HepG2 (cell line): ENCODE measurements around the gene FSIP1. TPM values are rescaled to one million over a fixed set of nuclear protein-coding genes. Genes with fewer than 3 reads are reported as not detected.

ENCODE experiments used
- ATAC-seq: fragments of 200-7000 bp; cut with Tn5 transposase; 3 replicates; pipeline ENCODE4 v1.9.1; 2020; ENCODE audit warnings: mild to moderate bottlenecking, moderate library complexity
- BruUV-seq: library from RNA; stranded (reverse); fragments of 400-500 nt; replicated peaks from 2 replicates; lab custom pipeline; 2021; lab: Mats Ljungman, UMichigan
- CTCF ChIA-PET: fragments of 300-600 bp; formaldehyde crosslinking; extraction: SDS; loops from one replicate; lab custom pipeline; 2021; ENCODE audit warnings: low total read pairs, inconsistent platforms, low intra/inter-chr PET ratio; lab: Yijun Ruan, JAX
- POLR2A ChIA-PET: fragments of 350-600 bp; sonication (Branson Sonifier 250); formaldehyde crosslinking; loops from one replicate; lab custom pipeline; 2020; ENCODE audit warnings: antibody characterized with exemption, inconsistent platforms; lab: Yijun Ruan, JAX
- DNase-seq: peaks from one replicate; pipeline ENCODE4 v3.0.0-alpha.2; 2015; ENCODE audit warnings: low spot score
- FAIRE-seq: peaks from 3 replicates; lab custom pipeline; 2011; peaks lifted over from hg19 to GRCh38; lab: Jason Lieb, UNC
- H2AFZ ChIP-seq: one replicate; pipeline ENCODE4 v1.6.1; 2011; ENCODE audit warnings: low read length, inconsistent platforms
- H3K27ac ChIP-seq: fragments of 300-600 bp; 3 replicates; pipeline ENCODE4 v1.8.0; 2011; ENCODE audit warnings: mixed run types, mild to moderate bottlenecking, mixed read lengths, low read length, inconsistent platforms; ENCODE audit not compliant: insufficient read depth; ENCODE audit errors: extremely low read length
- H3K27me3 ChIP-seq, 2 experiments: fragments of 200-600 bp in 1 of 2; 2 replicates in 1 of 2; 3 replicates in 1 of 2; pipeline versions ENCODE4 v1.6.0 to v1.8.0; 2011; ENCODE audit warnings: low read length in 2 of 2, mild to moderate bottlenecking in 2 of 2, moderate library complexity in 2 of 2, inconsistent platforms in 1 of 2; ENCODE audit not compliant: insufficient read depth in 2 of 2, control insufficient read depth in 1 of 2
- H3K36me3 ChIP-seq, 2 experiments: fragments of 200-600 bp in 1 of 2; replicated peaks in 1 of 2; 2 replicates in 1 of 2; 3 replicates in 1 of 2; pipeline versions ENCODE4 v1.5.1 to v1.8.0; 2011; ENCODE audit warnings: low read length in 2 of 2, inconsistent platforms in 1 of 2; ENCODE audit not compliant: insufficient read depth in 2 of 2, control insufficient read depth in 1 of 2
- H3K4me1 ChIP-seq: 2 replicates; pipeline ENCODE4 v1.5.1; 2012; ENCODE audit warnings: low read length, inconsistent platforms; ENCODE audit not compliant: insufficient read depth
- H3K4me2 ChIP-seq: 2 replicates; pipeline ENCODE4 v1.6.0; 2011; ENCODE audit warnings: low read depth, low read length, inconsistent platforms
- H3K4me3 ChIP-seq, 3 experiments: fragments of 200-600 bp in 1 of 3; sonication (generic), shearing (Covaris generic) in 1 of 3; replicated peaks in 1 of 3; 2 replicates each; pipeline ENCODE4 v1.5.1; 2011 to 2016; ENCODE audit warnings: low read length in 3 of 3, inconsistent platforms in 2 of 3, low read depth in 2 of 3, mild to moderate bottlenecking in 2 of 3, control low read depth in 1 of 3, mixed read lengths in 1 of 3; ENCODE audit not compliant: insufficient read depth in 1 of 3
- H3K79me2 ChIP-seq: one replicate; pipeline ENCODE4 v1.6.1; 2011; ENCODE audit warnings: low read length, inconsistent platforms; ENCODE audit not compliant: insufficient read depth
- H3K9ac ChIP-seq: 2 replicates; pipeline ENCODE4 v1.6.0; 2011; ENCODE audit warnings: mild to moderate bottlenecking, low read depth, low read length, inconsistent platforms; ENCODE audit not compliant: insufficient read depth
- H3K9me3 ChIP-seq: 2 replicates; pipeline ENCODE4 v1.5.1; 2012; ENCODE audit warnings: mild to moderate bottlenecking, low read length
- H4K20me1 ChIP-seq: 2 replicates; pipeline ENCODE4 v1.6.0; 2011; ENCODE audit warnings: inconsistent platforms, mild to moderate bottlenecking, low read length, moderate library complexity; ENCODE audit not compliant: insufficient read depth
- KDM4B ChIP-seq: sonication (generic); formaldehyde crosslinking; IDR thresholded peaks from 2 replicates; pipeline ENCODE4 v1.4.0; 2020; ENCODE audit warnings: missing genetic modification reagents
- NFRKB ChIP-seq: fragments of 450-650 bp; IDR thresholded peaks from 2 replicates; pipeline ENCODE4 v1.6.1; 2017
- ZFP82 ChIP-seq: sonication (generic); formaldehyde crosslinking; IDR thresholded peaks from 2 replicates; pipeline ENCODE4 v1.5.1; 2020; ENCODE audit warnings: mild to moderate bottlenecking, missing genetic modification reagents, borderline replicate concordance
- ZNF17 ChIP-seq: sonication (generic); formaldehyde crosslinking; IDR thresholded peaks from 2 replicates; pipeline ENCODE4 v1.5.0; 2020; ENCODE audit warnings: mild to moderate bottlenecking, missing genetic modification reagents
- ZNF263 ChIP-seq: sonication (generic); formaldehyde crosslinking; IDR thresholded peaks from 2 replicates; pipeline ENCODE4 v1.4.0; 2020; ENCODE audit warnings: missing genetic modification reagents
- ZNF33A ChIP-seq: sonication (generic); formaldehyde crosslinking; IDR thresholded peaks from 2 replicates; pipeline ENCODE4 v1.5.1; 2020; ENCODE audit warnings: missing genetic modification reagents, mild to moderate bottlenecking, moderate library complexity, borderline replicate concordance
- WGBS: methylation state at CpG from one replicate; pipeline ENCODE4 v1.1.6; 2017; ENCODE audit warnings: low lambda C conversion rate; 5-methylcytosine and 5-hydroxymethylcytosine counted together
- in situ Hi-C: cut with HindIII; loops from 2 replicates; pipeline ENCODE4 v1.10.0; 2017; ENCODE audit warnings: low pct_unique_long_range_greater_than_20kb; ENCODE audit not compliant: extremely low pct_ligation_motif_present
- intact Hi-C: fragments of 100-400 bp; cut with micrococcal nuclease; formaldehyde crosslinking; loops from one replicate; pipeline ENCODE4 v1.10.0; 2022; ENCODE audit not compliant: unreplicated experiment
- polyA plus RNA-seq, 8 experiments: library from polyadenylated mRNA; depleted of rRNA in 3 of 8; stranded (reverse) in 7 of 8; unstranded in 1 of 8; fragments of >200 nt; fragmentation: Illumina TruSeq in 4 of 8; extraction: Trizol in 4 of 8; gene quantifications; 2 replicates each; pipeline versions ENCODE4 v1.2.1 to v1.2.3, GENCODE V29; 2011 to 2016; ENCODE audit warnings: low read depth in 4 of 8, missing spikeins in 1 of 8, mixed read lengths in 1 of 8; ENCODE audit not compliant: insufficient read depth in 1 of 8
- total RNA-seq, 5 experiments: library from RNA; depleted of rRNA; stranded (reverse); fragments of >200 nt; fragmentation: Illumina TruSeq; extraction: Trizol; gene quantifications; 2 replicates each; pipeline ENCODE4 v1.2.3, GENCODE V29; 2016; ENCODE audit warnings: low read depth in 1 of 5
- TF ChIP-seq, protein P1 (sequence below): sonication (generic); formaldehyde crosslinking; IDR thresholded peaks from 2 replicates; pipeline ENCODE4 v1.4.0; 2020; ENCODE audit warnings: missing genetic modification reagents
- TF ChIP-seq, protein P2 (sequence below): sonication (generic); formaldehyde crosslinking; IDR thresholded peaks from 2 replicates; pipeline ENCODE4 v1.5.0; 2020; ENCODE audit warnings: mild to moderate bottlenecking, missing genetic modification reagents
- TF ChIP-seq, protein P3 (sequence below): sonication (generic); formaldehyde crosslinking; IDR thresholded peaks from 2 replicates; pipeline ENCODE4 v1.4.0; 2020; ENCODE audit warnings: missing genetic modification reagents, low read depth, mild to moderate bottlenecking, borderline replicate concordance
- TF ChIP-seq, protein P4 (sequence below): sonication (generic); formaldehyde crosslinking; IDR thresholded peaks from 2 replicates; pipeline ENCODE4 v1.8.0; 2022; ENCODE audit warnings: mild to moderate bottlenecking, missing genetic modification reagents; ENCODE audit not compliant: insufficient replicate concordance
- TF ChIP-seq, protein P5 (sequence below): sonication (generic); formaldehyde crosslinking; IDR thresholded peaks from 2 replicates; pipeline ENCODE4 v1.9.0; 2021; ENCODE audit warnings: missing genetic modification reagents, borderline replicate concordance

FSIP1 gene
- total and polyA plus RNA-seq, 2 of the 13 experiments (the other 11 are each of a cell fraction or from before 2014, with no cell fraction given), result 0.18 TPM; not detected in 1

DNA sequence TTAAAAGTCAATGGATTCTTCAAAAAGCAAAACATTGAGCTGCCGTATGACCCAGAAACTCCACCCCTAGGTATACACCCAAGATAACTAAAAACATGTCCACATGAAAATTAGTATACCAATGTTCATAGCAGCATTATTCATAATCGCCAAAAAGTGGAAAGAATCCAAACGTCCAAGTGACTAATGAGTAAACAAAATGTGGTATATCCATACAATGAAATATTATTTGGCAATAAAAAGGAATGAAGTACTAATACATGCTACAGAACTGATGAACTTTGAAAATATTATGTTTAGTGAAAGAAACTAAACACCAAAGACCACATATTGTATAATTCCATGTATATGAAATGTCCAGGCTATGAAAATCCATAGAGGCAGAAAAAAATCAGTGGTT is 123.9 kb downstream of the FSIP1 start:
- TF ChIP-seq, protein P1, sequence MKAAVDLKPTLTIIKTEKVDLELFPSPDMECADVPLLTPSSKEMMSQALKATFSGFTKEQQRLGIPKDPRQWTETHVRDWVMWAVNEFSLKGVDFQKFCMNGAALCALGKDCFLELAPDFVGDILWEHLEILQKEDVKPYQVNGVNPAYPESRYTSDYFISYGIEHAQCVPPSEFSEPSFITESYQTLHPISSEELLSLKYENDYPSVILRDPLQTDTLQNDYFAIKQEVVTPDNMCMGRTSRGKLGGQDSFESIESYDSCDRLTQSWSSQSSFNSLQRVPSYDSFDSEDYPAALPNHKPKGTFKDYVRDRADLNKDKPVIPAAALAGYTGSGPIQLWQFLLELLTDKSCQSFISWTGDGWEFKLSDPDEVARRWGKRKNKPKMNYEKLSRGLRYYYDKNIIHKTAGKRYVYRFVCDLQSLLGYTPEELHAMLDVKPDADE (CRISPR knock-in tag), result no peak
- TF ChIP-seq KDM4B (no peak), ZNF17 (CRISPR knock-in tag) (no peak), NFRKB (no peak), ZFP82 (CRISPR knock-in tag) (no peak), ZNF263 (CRISPR knock-in tag) (no peak), ZNF33A (CRISPR knock-in tag) (no peak)
- TF ChIP-seq, protein P2, sequence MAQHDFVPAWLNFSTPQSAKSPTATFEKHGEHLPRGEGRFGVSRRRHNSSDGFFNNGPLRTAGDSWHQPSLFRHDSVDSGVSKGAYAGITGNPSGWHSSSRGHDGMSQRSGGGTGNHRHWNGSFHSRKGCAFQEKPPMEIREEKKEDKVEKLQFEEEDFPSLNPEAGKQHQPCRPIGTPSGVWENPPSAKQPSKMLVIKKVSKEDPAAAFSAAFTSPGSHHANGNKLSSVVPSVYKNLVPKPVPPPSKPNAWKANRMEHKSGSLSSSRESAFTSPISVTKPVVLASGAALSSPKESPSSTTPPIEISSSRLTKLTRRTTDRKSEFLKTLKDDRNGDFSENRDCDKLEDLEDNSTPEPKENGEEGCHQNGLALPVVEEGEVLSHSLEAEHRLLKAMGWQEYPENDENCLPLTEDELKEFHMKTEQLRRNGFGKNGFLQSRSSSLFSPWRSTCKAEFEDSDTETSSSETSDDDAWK, result no peak
- TF ChIP-seq, protein P3, sequence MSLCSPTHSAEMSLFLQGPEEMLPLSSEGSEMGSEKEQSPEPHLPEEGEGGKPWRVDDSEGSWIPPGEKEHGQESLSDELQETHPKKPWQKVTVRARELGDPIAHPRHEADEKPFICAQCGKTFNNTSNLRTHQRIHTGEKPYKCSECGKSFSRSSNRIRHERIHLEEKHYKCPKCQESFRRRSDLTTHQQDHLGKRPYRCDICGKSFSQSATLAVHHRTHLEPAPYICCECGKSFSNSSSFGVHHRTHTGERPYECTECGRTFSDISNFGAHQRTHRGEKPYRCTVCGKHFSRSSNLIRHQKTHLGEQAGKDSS (CRISPR knock-in tag), result no peak
- TF ChIP-seq, protein P4, sequence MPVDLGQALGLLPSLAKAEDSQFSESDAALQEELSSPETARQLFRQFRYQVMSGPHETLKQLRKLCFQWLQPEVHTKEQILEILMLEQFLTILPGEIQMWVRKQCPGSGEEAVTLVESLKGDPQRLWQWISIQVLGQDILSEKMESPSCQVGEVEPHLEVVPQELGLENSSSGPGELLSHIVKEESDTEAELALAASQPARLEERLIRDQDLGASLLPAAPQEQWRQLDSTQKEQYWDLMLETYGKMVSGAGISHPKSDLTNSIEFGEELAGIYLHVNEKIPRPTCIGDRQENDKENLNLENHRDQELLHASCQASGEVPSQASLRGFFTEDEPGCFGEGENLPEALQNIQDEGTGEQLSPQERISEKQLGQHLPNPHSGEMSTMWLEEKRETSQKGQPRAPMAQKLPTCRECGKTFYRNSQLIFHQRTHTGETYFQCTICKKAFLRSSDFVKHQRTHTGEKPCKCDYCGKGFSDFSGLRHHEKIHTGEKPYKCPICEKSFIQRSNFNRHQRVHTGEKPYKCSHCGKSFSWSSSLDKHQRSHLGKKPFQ (CRISPR knock-in tag), result no peak
- TF ChIP-seq, protein P5, sequence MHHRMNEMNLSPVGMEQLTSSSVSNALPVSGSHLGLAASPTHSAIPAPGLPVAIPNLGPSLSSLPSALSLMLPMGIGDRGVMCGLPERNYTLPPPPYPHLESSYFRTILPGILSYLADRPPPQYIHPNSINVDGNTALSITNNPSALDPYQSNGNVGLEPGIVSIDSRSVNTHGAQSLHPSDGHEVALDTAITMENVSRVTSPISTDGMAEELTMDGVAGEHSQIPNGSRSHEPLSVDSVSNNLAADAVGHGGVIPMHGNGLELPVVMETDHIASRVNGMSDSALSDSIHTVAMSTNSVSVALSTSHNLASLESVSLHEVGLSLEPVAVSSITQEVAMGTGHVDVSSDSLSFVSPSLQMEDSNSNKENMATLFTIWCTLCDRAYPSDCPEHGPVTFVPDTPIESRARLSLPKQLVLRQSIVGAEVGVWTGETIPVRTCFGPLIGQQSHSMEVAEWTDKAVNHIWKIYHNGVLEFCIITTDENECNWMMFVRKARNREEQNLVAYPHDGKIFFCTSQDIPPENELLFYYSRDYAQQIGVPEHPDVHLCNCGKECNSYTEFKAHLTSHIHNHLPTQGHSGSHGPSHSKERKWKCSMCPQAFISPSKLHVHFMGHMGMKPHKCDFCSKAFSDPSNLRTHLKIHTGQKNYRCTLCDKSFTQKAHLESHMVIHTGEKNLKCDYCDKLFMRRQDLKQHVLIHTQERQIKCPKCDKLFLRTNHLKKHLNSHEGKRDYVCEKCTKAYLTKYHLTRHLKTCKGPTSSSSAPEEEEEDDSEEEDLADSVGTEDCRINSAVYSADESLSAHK (CRISPR knock-in tag), result no peak
- no peak for ATAC-seq
- intact Hi-C loops, result no loop called here
- Histone ChIP-seq H3K9me3 (no peaks in the 10 kb centered on the region), H3K4me1 (no peaks in the 10 kb centered on the region), H4K20me1 (no peaks in the 10 kb centered on the region), H3K79me2 (no peaks in the 10 kb centered on the region), H3K4me2 (no peak overlapping the region), H3K36me3 (no peaks in the 10 kb centered on the region), H3K27me3 (no peaks in the 10 kb centered on the region), H3K27ac (no peak overlapping the region), H2AFZ (no peak overlapping the region), H3K4me3 (no peak overlapping the region), H3K9ac (no peak overlapping the region)
- BruUV-seq, result no TSS peak
- no peak for FAIRE-seq
- ChIA-PET CTCF (no interaction called here), POLR2A (no interaction called here)
- WGBS, result 48% methylated on average over 3 of the region's 3 CpGs
- in situ Hi-C loops, result no loop called here
- DNase-seq, result no peak
